Activated T-helper 1 cell treated with anti-CD3 and anti-CD28 coated beads, Interleukin-12 subunit alpha, Interleukin-12 subunit beta, Interleukin-2, Interleukin-4 antibody, amounts not matched to agents 30 ng/mL and 10 ng/mL and 1 ng/mL, durations not matched to agents 14 hours and 24 hours and 36 hours (primary cell): Measurements from ENCODE around the gene TENM4. TPM values are rescaled to one million over a fixed set of nuclear protein-coding genes. Genes with fewer than 3 reads are reported as not detected.

ENCODE experiments used
- DNase-seq: peaks from one replicate; pipeline ENCODE4 v3.0.0; 2021; ENCODE audit warnings: low spot score
- H3K27ac Mint-ChIP-seq: one replicate; pipeline ENCODE4 v1.8.0; 2021; ENCODE audit warnings: mild to moderate bottlenecking, mixed read lengths
- H3K27me3 Mint-ChIP-seq: one replicate; pipeline ENCODE4 v1.8.0; 2022; ENCODE audit warnings: mild to moderate bottlenecking, moderate library complexity, mixed read lengths; ENCODE audit not compliant: insufficient read depth
- H3K36me3 Mint-ChIP-seq: one replicate; pipeline ENCODE4 v1.8.0; 2021; ENCODE audit warnings: low read depth, mixed read lengths
- H3K4me1 Mint-ChIP-seq: one replicate; pipeline ENCODE4 v1.8.0; 2021; ENCODE audit warnings: low read depth, mixed read lengths
- H3K4me3 Mint-ChIP-seq: one replicate; pipeline ENCODE4 v1.8.0; 2021; ENCODE audit warnings: mild to moderate bottlenecking, moderate library complexity, mixed read lengths
- H3K9me3 Mint-ChIP-seq: one replicate; pipeline ENCODE4 v1.8.0; 2021; ENCODE audit warnings: mixed read lengths
- intact Hi-C: fragments of 100-400 bp; cut with micrococcal nuclease; formaldehyde crosslinking; loops from one replicate; pipeline ENCODE4 v1.15.1; 2024
- total RNA-seq: library from RNA; stranded (reverse); gene quantifications from 2 replicates; pipeline ENCODE4 v1.2.3, GENCODE V29; 2022

TENM4 gene
- total RNA-seq, 1 donor from 2014 or later = 0.03 TPM

DNA sequence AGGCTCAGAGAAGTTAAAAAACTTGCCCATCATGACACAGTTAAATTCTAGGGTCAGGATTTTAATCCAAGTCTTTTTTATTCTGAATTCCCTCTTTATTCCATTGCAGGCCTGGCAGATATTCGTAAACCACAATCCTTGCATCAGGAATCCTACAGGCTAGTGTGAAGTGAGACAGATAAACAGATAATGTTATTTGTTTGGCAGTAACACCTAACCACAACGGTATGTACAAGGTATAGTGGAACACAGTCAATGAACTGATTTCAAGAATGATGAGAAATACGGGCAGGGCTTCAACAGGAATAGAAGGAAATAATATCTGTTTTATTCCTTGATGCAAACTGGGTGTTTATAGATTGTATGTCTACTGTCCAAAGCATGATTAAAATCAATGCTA is 834.2 kb downstream of the TENM4 start:
- no peak for DNase-seq
- no peaks in the 10 kb centered on the region for H3K4me1 Mint-ChIP-seq
- H3K4me3 Mint-ChIP-seq = no peak overlapping the region
- intact Hi-C loops = no loop called here
- no peaks in the 10 kb centered on the region for H3K9me3 Mint-ChIP-seq
- no peaks in the 10 kb centered on the region for H3K36me3 Mint-ChIP-seq
- H3K27ac Mint-ChIP-seq = no peak overlapping the region
- H3K27me3 Mint-ChIP-seq = peaks cover 13% of the 10 kb centered on the region

DNA sequence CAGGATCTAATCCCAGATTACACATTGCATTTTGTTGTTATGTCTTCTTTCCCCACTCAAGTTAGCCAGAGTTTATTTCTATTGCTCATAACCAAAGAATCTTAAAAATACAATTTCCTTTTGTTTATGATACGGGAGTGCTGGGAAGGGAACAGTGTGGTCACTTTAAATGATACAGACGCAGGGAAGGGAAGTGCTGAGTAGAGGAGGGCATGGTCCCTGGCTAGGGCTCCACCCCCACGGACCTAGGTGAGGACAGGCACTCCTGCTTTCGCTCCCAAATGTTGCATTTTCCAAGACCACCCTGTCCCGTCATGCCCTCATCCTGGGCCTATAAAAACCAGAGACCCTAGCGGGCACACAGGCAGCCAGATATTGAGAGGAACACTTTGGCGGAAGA is 835.5 kb downstream of the TENM4 start:
- no peak overlapping the region for H3K4me3 Mint-ChIP-seq
- H3K36me3 Mint-ChIP-seq = no peaks in the 10 kb centered on the region
- H3K4me1 Mint-ChIP-seq = no peaks in the 10 kb centered on the region
- DNase-seq = no peak
- intact Hi-C loops = no loop called here
- H3K27ac Mint-ChIP-seq = no peak overlapping the region
- no peaks in the 10 kb centered on the region for H3K9me3 Mint-ChIP-seq
- H3K27me3 Mint-ChIP-seq = peaks cover 20% of the 10 kb centered on the region

DNA sequence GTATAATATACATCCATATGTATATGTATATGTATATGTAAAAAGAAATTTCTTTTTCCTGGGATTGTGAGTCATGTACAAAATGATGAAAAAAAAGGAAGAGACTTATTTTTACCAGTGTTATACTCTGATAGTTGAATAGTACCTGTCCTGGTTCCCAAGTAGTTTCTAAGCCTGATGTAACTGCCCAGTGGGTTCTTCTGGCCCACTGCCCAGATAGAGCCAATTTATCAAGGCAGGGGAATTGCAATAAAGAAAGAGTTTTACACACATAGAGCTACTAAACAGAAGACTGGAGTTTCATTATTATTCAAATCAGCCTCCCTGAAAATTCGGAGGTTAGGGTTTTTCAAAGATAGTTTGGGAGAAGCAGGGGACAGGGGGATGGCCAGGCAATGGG is 837.0 kb downstream of the TENM4 start:
- no peak for DNase-seq
- intact Hi-C loops = no loop called here

More for the DNA sequence above, 837.0 kb downstream of the TENM4 start:
- Mint-ChIP-seq H3K4me1 (no peaks in the 10 kb centered on the region), H3K9me3 (no peaks in the 10 kb centered on the region), H3K4me3 (no peak overlapping the region), H3K36me3 (no peaks in the 10 kb centered on the region), H3K27me3 (peaks cover 30% of the 10 kb centered on the region), H3K27ac (no peak overlapping the region)
